Panc1 (cell line): ENCODE data around the gene KDM2A.

ENCODE experiments used
- POLR2AphosphoS5 ChIP-seq: IDR thresholded peaks from 2 replicates; pipeline ENCODE4 v1.6.1; 2012; ENCODE audit warnings: mild to moderate bottlenecking, low read depth, low read length, moderate library complexity
- REST ChIP-seq, 2 experiments: IDR thresholded peaks; 2 replicates each; pipeline ENCODE4 v1.6.1; 2011 to 2012; ENCODE audit warnings: low read depth in 2 of 2, control low read depth in 1 of 2, low read length in 1 of 2, mild to moderate bottlenecking in 1 of 2, moderate library complexity in 1 of 2; ENCODE audit not compliant: insufficient read depth in 1 of 2
- SIN3A ChIP-seq: IDR thresholded peaks from 2 replicates; pipeline ENCODE4 v1.6.1; 2012; ENCODE audit warnings: low read depth, mild to moderate bottlenecking, low read length, moderate library complexity, borderline replicate concordance; ENCODE audit not compliant: insufficient read depth
- TF ChIP-seq, protein P1 (sequence below): fragments of 450-650 bp; IDR thresholded peaks from 2 replicates; pipeline ENCODE4 v1.5.1; 2017; ENCODE audit warnings: mild to moderate bottlenecking

- no peak for TF ChIP-seq REST (IDR thresholded peaks at IDR 0.05; ENCODE audit: insufficient read depth in 1 of 2, low read depth in 2 of 2, low read length in 1 of 2)
- TF ChIP-seq, protein P1, sequence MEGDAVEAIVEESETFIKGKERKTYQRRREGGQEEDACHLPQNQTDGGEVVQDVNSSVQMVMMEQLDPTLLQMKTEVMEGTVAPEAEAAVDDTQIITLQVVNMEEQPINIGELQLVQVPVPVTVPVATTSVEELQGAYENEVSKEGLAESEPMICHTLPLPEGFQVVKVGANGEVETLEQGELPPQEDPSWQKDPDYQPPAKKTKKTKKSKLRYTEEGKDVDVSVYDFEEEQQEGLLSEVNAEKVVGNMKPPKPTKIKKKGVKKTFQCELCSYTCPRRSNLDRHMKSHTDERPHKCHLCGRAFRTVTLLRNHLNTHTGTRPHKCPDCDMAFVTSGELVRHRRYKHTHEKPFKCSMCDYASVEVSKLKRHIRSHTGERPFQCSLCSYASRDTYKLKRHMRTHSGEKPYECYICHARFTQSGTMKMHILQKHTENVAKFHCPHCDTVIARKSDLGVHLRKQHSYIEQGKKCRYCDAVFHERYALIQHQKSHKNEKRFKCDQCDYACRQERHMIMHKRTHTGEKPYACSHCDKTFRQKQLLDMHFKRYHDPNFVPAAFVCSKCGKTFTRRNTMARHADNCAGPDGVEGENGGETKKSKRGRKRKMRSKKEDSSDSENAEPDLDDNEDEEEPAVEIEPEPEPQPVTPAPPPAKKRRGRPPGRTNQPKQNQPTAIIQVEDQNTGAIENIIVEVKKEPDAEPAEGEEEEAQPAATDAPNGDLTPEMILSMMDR, result no peak
- no peak for TF ChIP-seq POLR2AphosphoS5
- no peak for TF ChIP-seq SIN3A
Measured at GRCh38 chr11:67293090-67293489, 174.0 kb downstream of the KDM2A start.
